HepG2 (cell line): ENCODE results near the gene RPL27A. TPM values are rescaled to one million over a fixed set of nuclear protein-coding genes. Genes with fewer than 3 reads are reported as not detected.
A peak's percentile ranks its signal among the peaks of the same experiment; 100 is the strongest.

Experiments used
- DPF2 ChIP-seq: sonication (generic); formaldehyde crosslinking; IDR thresholded peaks from 2 replicates; pipeline ENCODE4 v1.4.0; 2020; ENCODE audit warnings: mild to moderate bottlenecking, low read depth, missing genetic modification reagents, borderline replicate concordance
- GATAD2A ChIP-seq: IDR thresholded peaks from 2 replicates; pipeline ENCODE4 v1.6.1; 2016
- HNRNPH1 ChIP-seq: fragments of 200-400 bp; formaldehyde crosslinking; optimal IDR thresholded peaks from 2 replicates; pipeline ENCODE3; 2017; ENCODE audit warnings: mild to moderate bottlenecking, low read depth, low read length
- MIXL1 ChIP-seq: IDR thresholded peaks from 2 replicates; pipeline ENCODE4 v1.6.1; 2016
- MTF2 ChIP-seq: sonication (generic); formaldehyde crosslinking; IDR thresholded peaks from 2 replicates; pipeline ENCODE4 v1.5.0; 2020; ENCODE audit warnings: missing genetic modification reagents, borderline replicate concordance
- NFRKB ChIP-seq: fragments of 450-650 bp; IDR thresholded peaks from 2 replicates; pipeline ENCODE4 v1.6.1; 2017
- PHF8 ChIP-seq: sonication (generic); formaldehyde crosslinking; IDR thresholded peaks from 2 replicates; pipeline ENCODE4 v1.5.0; 2020; ENCODE audit warnings: missing genetic modification reagents
- PITX1 ChIP-seq: sonication (generic); formaldehyde crosslinking; IDR thresholded peaks from 2 replicates; pipeline ENCODE4 v1.5.1; 2020; ENCODE audit warnings: mild to moderate bottlenecking, missing genetic modification reagents
- SALL1 ChIP-seq: sonication (generic); formaldehyde crosslinking; IDR thresholded peaks from 2 replicates; pipeline ENCODE4 v1.8.0; 2022; ENCODE audit warnings: mild to moderate bottlenecking, missing genetic modification reagents
- SRF ChIP-seq: IDR thresholded peaks from 2 replicates; pipeline ENCODE4 v1.6.1; 2011; ENCODE audit warnings: mild to moderate bottlenecking, low read depth, low read length, moderate library complexity
- TCF7L2 ChIP-seq: IDR thresholded peaks from 2 replicates; pipeline ENCODE4 v1.6.1; 2011; ENCODE audit warnings: mild to moderate bottlenecking, low read depth, low read length, moderate library complexity
- TGIF2 ChIP-seq: IDR thresholded peaks from 2 replicates; pipeline ENCODE4 v1.6.1; 2016; ENCODE audit warnings: control low read depth, missing compliant biosample characterization
- U2AF2 ChIP-seq: fragments of 200-400 bp; formaldehyde crosslinking; IDR thresholded peaks from 2 replicates; pipeline ENCODE4 v1.6.1; 2017; ENCODE audit warnings: low read depth, mild to moderate bottlenecking, low read length
- ZFP36L2 ChIP-seq: sonication (generic); formaldehyde crosslinking; IDR thresholded peaks from 2 replicates; pipeline ENCODE4 v1.4.0; 2020; ENCODE audit warnings: missing genetic modification reagents
- ZFX ChIP-seq: sonication (generic); formaldehyde crosslinking; IDR thresholded peaks from 2 replicates; pipeline ENCODE4 v1.4.0; 2020; ENCODE audit warnings: mild to moderate bottlenecking, low read depth, missing genetic modification reagents, moderate library complexity
- ZMAT5 ChIP-seq: sonication (generic); formaldehyde crosslinking; IDR thresholded peaks from 2 replicates; pipeline ENCODE4 v1.5.0; 2020; ENCODE audit warnings: mild to moderate bottlenecking, low read depth, missing genetic modification reagents, borderline replicate concordance
- ZNF138 ChIP-seq: sonication (generic); formaldehyde crosslinking; IDR thresholded peaks from 2 replicates; pipeline ENCODE4 v1.5.0; 2020; ENCODE audit warnings: mild to moderate bottlenecking, low read depth, missing genetic modification reagents
- ZNF451 ChIP-seq: sonication (generic); formaldehyde crosslinking; IDR thresholded peaks from 2 replicates; pipeline ENCODE4 v1.5.0; 2020; ENCODE audit warnings: mild to moderate bottlenecking, missing genetic modification reagents
- ZNF503 ChIP-seq: sonication (generic); formaldehyde crosslinking; IDR thresholded peaks from 2 replicates; pipeline ENCODE4 v1.4.0; 2020; ENCODE audit warnings: missing genetic modification reagents
- ZNF550 ChIP-seq: sonication (generic); formaldehyde crosslinking; IDR thresholded peaks from 2 replicates; pipeline ENCODE4 v1.4.0; 2020; ENCODE audit warnings: mild to moderate bottlenecking, missing genetic modification reagents, borderline replicate concordance
- ZNF570 ChIP-seq: sonication (generic); formaldehyde crosslinking; IDR thresholded peaks from 2 replicates; pipeline ENCODE4 v1.4.0; 2020; ENCODE audit warnings: mild to moderate bottlenecking, missing genetic modification reagents, borderline replicate concordance
- ZNF740 ChIP-seq: sonication (generic); formaldehyde crosslinking; IDR thresholded peaks from 2 replicates; pipeline ENCODE4 v1.4.0; 2020; ENCODE audit warnings: missing genetic modification reagents
- ZNF746 ChIP-seq: sonication (generic); formaldehyde crosslinking; IDR thresholded peaks from 2 replicates; pipeline ENCODE4 v1.8.0; 2022; ENCODE audit warnings: mild to moderate bottlenecking, missing genetic modification reagents
- polyA plus RNA-seq, 8 experiments: library from polyadenylated mRNA; depleted of rRNA in 3 of 8; stranded (reverse) in 7 of 8; unstranded in 1 of 8; fragments of >200 nt; fragmentation: Illumina TruSeq in 4 of 8; extraction: Trizol in 4 of 8; gene quantifications; 2 replicates each; pipeline versions ENCODE4 v1.2.1 to v1.2.3, GENCODE V29; 2011 to 2016; ENCODE audit warnings: low read depth in 4 of 8, missing spikeins in 1 of 8, mixed read lengths in 1 of 8; ENCODE audit not compliant: insufficient read depth in 1 of 8
- total RNA-seq, 5 experiments: library from RNA; depleted of rRNA; stranded (reverse); fragments of >200 nt; fragmentation: Illumina TruSeq; extraction: Trizol; gene quantifications; 2 replicates each; pipeline ENCODE4 v1.2.3, GENCODE V29; 2016; ENCODE audit warnings: low read depth in 1 of 5
- TF ChIP-seq, protein P1 (sequence below): sonication (generic); formaldehyde crosslinking; IDR thresholded peaks from 2 replicates; pipeline ENCODE4 v1.5.0; 2020; ENCODE audit warnings: missing genetic modification reagents
- TF ChIP-seq, protein P2 (sequence below): sonication (generic); formaldehyde crosslinking; IDR thresholded peaks from 2 replicates; pipeline ENCODE4 v1.4.0; 2020; ENCODE audit warnings: missing genetic modification reagents, borderline replicate concordance

Gene RPL27A
- total and polyA plus RNA-seq, 2 of the 13 experiments (the other 11 are each of a cell fraction or from before 2014, with no cell fraction given): 1,531 to 2,153 TPM

- TF ChIP-seq ZNF503: no peak
- TF ChIP-seq, protein P1, sequence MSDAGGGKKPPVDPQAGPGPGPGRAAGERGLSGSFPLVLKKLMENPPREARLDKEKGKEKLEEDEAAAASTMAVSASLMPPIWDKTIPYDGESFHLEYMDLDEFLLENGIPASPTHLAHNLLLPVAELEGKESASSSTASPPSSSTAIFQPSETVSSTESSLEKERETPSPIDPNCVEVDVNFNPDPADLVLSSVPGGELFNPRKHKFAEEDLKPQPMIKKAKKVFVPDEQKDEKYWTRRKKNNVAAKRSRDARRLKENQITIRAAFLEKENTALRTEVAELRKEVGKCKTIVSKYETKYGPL (CRISPR knock-in tag): no peak
- TF ChIP-seq TGIF2 (CRISPR knock-in tag): no peak
- TF ChIP-seq PHF8 (CRISPR knock-in tag): no peak
- TF ChIP-seq MIXL1 (CRISPR knock-in tag): no peak
- TF ChIP-seq ZNF740 (CRISPR knock-in tag): no peak
- no peak for TF ChIP-seq NFRKB
- TF ChIP-seq ZFP36L2 (CRISPR knock-in tag): no peak
- TF ChIP-seq ZNF138 (CRISPR knock-in tag): no peak
- TF ChIP-seq ZNF451 (CRISPR knock-in tag): 0 out of 2 replicates have a peak, but pooled peaks have one; percentile 47
- TF ChIP-seq, protein P2, sequence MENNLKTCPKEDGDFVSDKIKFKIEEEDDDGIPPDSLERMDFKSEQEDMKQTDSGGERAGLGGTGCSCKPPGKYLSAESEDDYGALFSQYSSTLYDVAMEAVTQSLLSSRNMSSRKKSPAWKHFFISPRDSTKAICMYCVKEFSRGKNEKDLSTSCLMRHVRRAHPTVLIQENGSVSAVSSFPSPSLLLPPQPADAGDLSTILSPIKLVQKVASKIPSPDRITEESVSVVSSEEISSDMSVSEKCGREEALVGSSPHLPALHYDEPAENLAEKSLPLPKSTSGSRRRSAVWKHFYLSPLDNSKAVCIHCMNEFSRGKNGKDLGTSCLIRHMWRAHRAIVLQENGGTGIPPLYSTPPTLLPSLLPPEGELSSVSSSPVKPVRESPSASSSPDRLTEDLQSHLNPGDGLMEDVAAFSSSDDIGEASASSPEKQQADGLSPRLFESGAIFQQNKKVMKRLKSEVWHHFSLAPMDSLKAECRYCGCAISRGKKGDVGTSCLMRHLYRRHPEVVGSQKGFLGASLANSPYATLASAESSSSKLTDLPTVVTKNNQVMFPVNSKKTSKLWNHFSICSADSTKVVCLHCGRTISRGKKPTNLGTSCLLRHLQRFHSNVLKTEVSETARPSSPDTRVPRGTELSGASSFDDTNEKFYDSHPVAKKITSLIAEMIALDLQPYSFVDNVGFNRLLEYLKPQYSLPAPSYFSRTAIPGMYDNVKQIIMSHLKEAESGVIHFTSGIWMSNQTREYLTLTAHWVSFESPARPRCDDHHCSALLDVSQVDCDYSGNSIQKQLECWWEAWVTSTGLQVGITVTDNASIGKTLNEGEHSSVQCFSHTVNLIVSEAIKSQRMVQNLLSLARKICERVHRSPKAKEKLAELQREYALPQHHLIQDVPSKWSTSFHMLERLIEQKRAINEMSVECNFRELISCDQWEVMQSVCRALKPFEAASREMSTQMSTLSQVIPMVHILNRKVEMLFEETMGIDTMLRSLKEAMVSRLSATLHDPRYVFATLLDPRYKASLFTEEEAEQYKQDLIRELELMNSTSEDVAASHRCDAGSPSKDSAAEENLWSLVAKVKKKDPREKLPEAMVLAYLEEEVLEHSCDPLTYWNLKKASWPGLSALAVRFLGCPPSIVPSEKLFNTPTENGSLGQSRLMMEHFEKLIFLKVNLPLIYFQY (CRISPR knock-in tag): peak; percentile 71; the same call in 1 of the 2 replicates
- TF ChIP-seq U2AF2: no peak
- TF ChIP-seq ZNF746 (CRISPR knock-in tag): no peak
- 0 out of 2 replicates have a peak, but pooled peaks have one; percentile 19 for TF ChIP-seq DPF2 (CRISPR knock-in tag)
- TF ChIP-seq HNRNPH1: no peak
- TF ChIP-seq SRF: no peak
- TF ChIP-seq PITX1: no peak
- TF ChIP-seq MTF2 (CRISPR knock-in tag): no peak
- TF ChIP-seq ZNF550 (CRISPR knock-in tag): no peak
- peak; percentile 59; the same call in 1 of the 2 replicates for TF ChIP-seq SALL1 (CRISPR knock-in tag)
- TF ChIP-seq TCF7L2: no peak
- no peak for TF ChIP-seq ZMAT5 (CRISPR knock-in tag)
- TF ChIP-seq GATAD2A (CRISPR knock-in tag): peak; percentile 47; the same call in 1 of the 2 replicates
- TF ChIP-seq ZFX (CRISPR knock-in tag): peak; percentile 79; the same call in 1 of the 2 replicates
- no peak for TF ChIP-seq ZNF570 (CRISPR knock-in tag)
Measured at GRCh38 chr11:8733852-8734251, 51.3 kb downstream of the RPL27A start (continued).
